HG02970 (cell line): Measurements from ENCODE around the gene DLL3.
"Not testable (repeated sequence)": the region's sequence is repeated elsewhere in the genome, so short reads cannot be mapped to it uniquely, and the experiment has no call there.

Experiments
- ATAC-seq: cut with Tn5 transposase; IDR thresholded peaks from one replicate; pipeline ENCODE4 v1.9.1; 2021; ENCODE audit warnings: mild to moderate bottlenecking, moderate library complexity, moderate number of reproducible peaks; ENCODE audit not compliant: unreplicated experiment, low FRiP score

DLL3 gene

DNA sequence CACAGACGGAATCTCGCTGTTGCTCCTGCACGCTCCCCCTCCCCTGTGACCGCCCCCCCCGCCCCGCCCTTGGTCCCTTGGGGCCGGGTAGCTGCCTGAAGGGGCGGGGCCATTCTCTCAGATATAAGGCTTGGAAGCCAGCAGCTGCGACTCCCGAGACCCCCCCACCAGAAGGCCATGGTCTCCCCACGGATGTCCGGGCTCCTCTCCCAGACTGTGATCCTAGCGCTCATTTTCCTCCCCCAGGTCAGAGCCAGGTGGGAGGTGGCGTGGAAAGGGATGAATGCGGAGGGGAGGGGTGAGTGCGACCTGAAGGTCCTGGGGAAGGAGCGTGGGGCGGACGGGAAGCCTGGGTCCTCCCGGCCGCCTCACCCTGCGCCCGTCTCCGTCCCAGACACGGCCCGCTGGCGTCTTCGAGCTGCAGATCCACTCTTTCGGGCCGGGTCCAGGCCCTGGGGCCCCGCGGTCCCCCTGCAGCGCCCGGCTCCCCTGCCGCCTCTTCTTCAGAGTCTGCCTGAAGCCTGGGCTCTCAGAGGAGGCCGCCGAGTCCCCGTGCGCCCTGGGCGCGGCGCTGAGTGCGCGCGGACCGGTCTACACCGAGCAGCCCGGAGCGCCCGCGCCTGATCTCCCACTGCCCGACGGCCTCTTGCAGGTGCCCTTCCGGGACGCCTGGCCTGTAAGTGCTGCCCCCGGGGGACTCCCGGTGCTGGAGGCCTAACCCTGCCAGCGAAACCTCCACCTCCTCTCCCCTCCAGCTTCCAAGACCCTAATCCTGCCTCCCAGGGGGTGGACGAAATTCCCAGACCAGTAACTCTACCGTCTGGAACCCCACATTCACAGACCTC, at the start of gene DLL3:
Gene DLL3 (plus strand): TSS at position 150 of the 845 bp plus-strand sequence. CDS start 28 bp downstream, at position 178.
- ATAC-seq: no peak

GRCh38 chr19:39449116-39449797, 49.5 kb upstream of the DLL3 start:
- ATAC-seq: no peak

DNA sequence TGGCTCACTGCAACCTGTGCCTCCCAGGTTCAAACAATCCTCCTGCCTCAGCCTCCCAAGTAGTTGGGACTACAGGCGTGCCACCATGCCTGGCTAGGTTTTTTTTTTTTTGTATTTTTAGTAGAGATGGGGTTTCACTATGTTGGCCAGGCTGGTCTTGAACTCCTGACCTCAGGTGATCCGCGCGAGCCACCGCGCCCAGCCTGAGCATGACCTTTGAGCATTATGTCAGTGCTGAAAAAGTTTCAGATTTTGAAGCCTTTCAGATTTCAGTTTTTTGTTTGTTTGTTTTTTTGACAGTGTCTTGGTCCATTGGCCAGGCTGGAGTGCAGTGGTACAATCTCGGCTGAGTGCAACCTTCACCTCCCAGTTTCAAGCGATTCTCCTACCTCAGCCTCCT, 47.5 kb upstream of the DLL3 start:
- not testable (repeated sequence) for ATAC-seq

DNA sequence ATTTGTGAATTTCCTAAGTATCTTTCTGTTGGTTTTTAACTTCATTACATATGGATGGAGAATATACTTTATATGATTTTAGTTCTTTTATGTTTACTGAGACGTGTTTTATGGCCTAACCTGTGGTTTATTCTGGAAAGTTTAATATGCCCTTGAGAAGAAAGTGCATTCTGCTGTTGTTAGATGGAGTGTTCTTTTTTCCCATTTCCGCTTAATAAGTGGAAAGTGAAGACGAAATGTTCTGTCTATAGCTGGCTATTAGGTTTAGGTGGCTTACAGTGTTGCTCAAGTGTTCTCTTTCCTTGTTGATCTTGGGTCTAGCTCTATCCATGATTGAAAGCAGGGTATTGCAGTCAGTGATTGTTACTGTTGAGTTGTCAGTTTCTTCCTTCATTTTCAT, 35.3 kb upstream of the DLL3 start:
- no peak for ATAC-seq

GRCh38 chr19:39465956-39466747, 32.6 kb upstream of the DLL3 start:
- ATAC-seq: no peak

DNA sequence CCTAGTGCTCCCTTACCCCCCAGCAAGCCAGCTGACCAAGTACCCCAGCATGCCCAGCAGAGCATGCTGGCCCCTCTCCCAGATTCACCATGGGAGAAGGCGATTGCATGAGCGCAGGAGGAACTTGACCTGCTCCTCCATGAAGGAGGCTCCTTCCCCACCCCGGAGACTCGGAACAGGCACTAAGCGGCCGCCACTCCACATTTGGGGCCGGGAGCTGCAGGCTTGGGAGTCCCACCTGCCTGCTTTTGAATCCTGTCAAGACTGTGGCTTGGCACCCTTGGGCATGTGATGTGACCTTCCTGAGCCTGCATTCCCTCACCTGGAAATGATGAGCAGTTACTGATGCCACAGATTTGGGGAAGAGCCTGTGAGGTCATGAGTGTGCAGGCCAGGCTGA, 30.8 kb upstream of the DLL3 start:
- no peak for ATAC-seq

- no peak for ATAC-seq
Measured at GRCh38 chr19:39469036-39469435, 29.7 kb upstream of the DLL3 start.

DNA sequence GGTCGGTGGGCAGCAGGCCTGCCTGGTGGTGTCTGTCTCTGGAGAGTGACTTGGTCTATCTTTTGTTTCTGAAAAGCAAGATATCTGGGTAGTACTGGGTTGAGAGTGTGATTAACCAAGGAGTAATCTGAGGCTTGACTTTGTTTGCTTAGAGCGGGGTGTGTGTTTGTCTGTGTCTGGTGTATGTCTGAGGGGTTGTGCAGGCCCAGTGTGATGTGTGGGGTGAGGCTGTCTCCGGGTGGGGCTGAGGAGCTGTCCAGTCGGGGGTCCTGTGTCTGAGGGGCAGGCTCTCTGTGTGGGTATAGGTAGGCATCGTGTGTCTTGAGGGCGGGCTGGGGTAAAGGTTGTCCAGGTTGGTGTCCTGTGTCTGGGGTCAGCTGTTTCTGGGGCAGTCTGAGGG, 29.2 kb upstream of the DLL3 start:
- no peak for ATAC-seq

- ATAC-seq: no peak
Measured at GRCh38 chr19:39470724-39471339, 27.9 kb upstream of the DLL3 start.

GRCh38 chr19:39471756-39472536, 26.8 kb upstream of the DLL3 start:
- ATAC-seq: no peak

- ATAC-seq: no peak
Measured at GRCh38 chr19:39472746-39473442, 25.9 kb upstream of the DLL3 start.

GRCh38 chr19:39473443-39473960, 25.2 kb upstream of the DLL3 start:
- ATAC-seq: no peak

GRCh38 chr19:39474139-39474620, 24.6 kb upstream of the DLL3 start:
- ATAC-seq: no peak

DNA sequence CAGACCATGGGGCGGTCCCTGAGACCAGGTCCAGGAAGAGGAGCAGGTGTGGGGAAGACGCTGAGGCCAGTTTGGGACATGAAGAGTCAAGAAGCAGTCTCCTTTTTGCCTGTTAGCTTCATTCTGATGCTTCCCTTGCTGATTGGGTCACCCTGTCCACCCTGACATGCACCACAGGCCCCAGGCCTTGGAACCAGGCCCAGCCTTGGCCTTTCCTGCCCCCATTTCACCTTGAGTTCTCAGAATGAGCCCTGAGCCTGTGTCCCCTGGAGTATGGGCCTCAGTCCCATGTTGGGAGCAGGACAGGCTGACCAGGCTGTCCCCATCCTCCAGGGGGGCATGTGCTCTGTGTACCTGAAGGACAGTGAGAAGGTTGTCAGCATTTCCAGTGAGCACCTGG, 23.0 kb upstream of the DLL3 start:
- ATAC-seq: no peak

DNA sequence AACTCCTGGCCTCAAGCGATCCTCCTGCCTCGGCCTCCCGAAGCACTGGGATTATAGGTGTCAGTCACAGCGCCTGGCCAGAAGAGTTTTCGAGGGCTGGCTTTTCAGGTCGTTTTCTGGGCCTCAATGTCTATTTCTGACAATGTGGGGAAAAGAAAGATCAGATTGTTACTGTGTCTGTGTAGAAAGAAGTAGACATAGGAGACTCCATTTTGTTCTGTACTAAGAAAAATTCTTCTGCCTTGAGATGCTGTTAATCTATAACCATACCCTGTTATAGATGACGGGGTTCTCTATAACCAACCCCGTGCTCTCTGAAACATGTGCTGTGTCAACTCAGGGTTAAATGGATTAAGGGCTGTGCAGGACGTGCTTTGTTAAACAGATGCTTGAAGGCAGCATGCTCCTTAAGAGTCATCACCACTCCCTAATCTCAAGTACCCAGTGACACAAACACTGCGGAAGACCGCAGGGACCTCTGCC, 19.4 kb upstream of the DLL3 start:
- ATAC-seq: not testable (repeated sequence)

GRCh38 chr19:39479916-39480315, 18.8 kb upstream of the DLL3 start:
- no peak for ATAC-seq

GRCh38 chr19:39480337-39481228, 18.2 kb upstream of the DLL3 start, which contains the start of gene TIMM50:
TIMM50 (plus strand) TSS chr19:39480838; CDS start chr19:39480854, 16 bp downstream.
- peak; percentile 94 for ATAC-seq

- no peak for ATAC-seq
Measured at GRCh38 chr19:39481229-39481545, 17.6 kb upstream of the DLL3 start.
